Stimulated activated naive B cell treated with anti-CD40 and anti-IgM and Interleukin-4, amounts not matched to agents 10 μg/mL and 1 μg/mL and 100 μg/mL, for 72 hours (primary cell): ENCODE results near the gene FIBP.

Experiments used
- ATAC-seq, 2 donors: fragments of 150-1000 bp; cut with Tn5 transposase; replicated peaks; 2 replicates each; pipeline ENCODE4 v1.10.0; 2021; ENCODE audit warnings: moderate library complexity in 1 of 2
- DNase-seq: peaks from one replicate; pipeline ENCODE4 v3.0.0; 2021
- H3K27ac Mint-ChIP-seq: one replicate; pipeline ENCODE4 v1.8.0; 2022; ENCODE audit warnings: mild to moderate bottlenecking, mixed read lengths
- H3K27me3 Mint-ChIP-seq, 2 donors: one replicate each; pipeline ENCODE4 v1.8.0; 2022; ENCODE audit warnings: mixed read lengths in 2 of 2
- H3K36me3 Mint-ChIP-seq, 2 donors: one replicate each; pipeline ENCODE4 v1.8.0; 2022; ENCODE audit warnings: mixed read lengths in 2 of 2, mild to moderate bottlenecking in 1 of 2
- H3K4me1 Mint-ChIP-seq, 2 donors: one replicate each; pipeline ENCODE4 v1.8.0; 2022; ENCODE audit warnings: mixed read lengths in 2 of 2, mild to moderate bottlenecking in 1 of 2
- H3K4me3 Mint-ChIP-seq, 2 donors: one replicate each; pipeline ENCODE4 v1.8.0; 2022; ENCODE audit warnings: mild to moderate bottlenecking in 2 of 2, mixed read lengths in 2 of 2, moderate library complexity in 1 of 2
- H3K9me3 Mint-ChIP-seq, 2 donors: one replicate each; pipeline ENCODE4 v1.8.0; 2022; ENCODE audit warnings: mixed read lengths in 2 of 2, mild to moderate bottlenecking in 1 of 2

Gene FIBP

GRCh38 chr11:65865550-65866172 is 22.6 kb downstream of the FIBP start:
- no peak overlapping the region for H3K27ac Mint-ChIP-seq
- peaks cover 52 to 53% of the 10 kb centered on the region in 2 donors for H3K36me3 Mint-ChIP-seq
- DNase-seq (no peak), ATAC-seq (no peak)
- no peak overlapping the region for H3K4me3 Mint-ChIP-seq
- H3K9me3 Mint-ChIP-seq: no peaks in the 10 kb centered on the region
- H3K4me1 Mint-ChIP-seq: peaks cover 23 to 29% of the 10 kb centered on the region in 2 donors
- no peaks in the 10 kb centered on the region for H3K27me3 Mint-ChIP-seq

- Mint-ChIP-seq H3K27me3 (no peaks in the 10 kb centered on the region), H3K27ac (no peak overlapping the region), H3K4me1 (peaks cover 22 to 29% of the 10 kb centered on the region in 2 donors), H3K36me3 (peaks cover 55 to 58% of the 10 kb centered on the region in 2 donors), H3K4me3 (no peak overlapping the region), H3K9me3 (no peaks in the 10 kb centered on the region)
- no peak for DNase-seq
- ATAC-seq: no peak
These were observed 23.4 kb downstream of the FIBP start for GRCh38 chr11:65864706-65865471.

GRCh38 chr11:65863889-65864705 is 24.2 kb downstream of the FIBP start:
- no peaks in the 10 kb centered on the region for H3K9me3 Mint-ChIP-seq
- H3K36me3 Mint-ChIP-seq: peaks cover 55 to 60% of the 10 kb centered on the region in 2 donors
- H3K27ac Mint-ChIP-seq: peak overlapping the region; percentile 76
- DNase-seq: no peak
- peaks cover 20 to 33% of the 10 kb centered on the region in 2 donors for H3K4me1 Mint-ChIP-seq
- H3K27me3 Mint-ChIP-seq: no peaks in the 10 kb centered on the region
- H3K4me3 Mint-ChIP-seq: no peak overlapping the region
- ATAC-seq: no peak

- Mint-ChIP-seq H3K4me1 (peaks cover 22 to 37% of the 10 kb centered on the region in 2 donors), H3K4me3 (peak overlapping the region in 1 of 2 donors; percentile 9), H3K27me3 (no peaks in the 10 kb centered on the region), H3K27ac (peak overlapping the region; percentile 71), H3K9me3 (no peaks in the 10 kb centered on the region), H3K36me3 (peaks cover 54 to 55% of the 10 kb centered on the region in 2 donors)
- no peak for ATAC-seq
- DNase-seq: no peak
These were observed 25.1 kb downstream of the FIBP start for GRCh38 chr11:65862941-65863888.

- Mint-ChIP-seq H3K9me3 (no peaks in the 10 kb centered on the region), H3K4me3 (peak overlapping the region in 1 of 2 donors; percentile 19), H3K27me3 (no peaks in the 10 kb centered on the region), H3K27ac (peak overlapping the region; percentile 71), H3K4me1 (peaks cover 22 to 41% of the 10 kb centered on the region in 2 donors), H3K36me3 (peaks cover 48 to 49% of the 10 kb centered on the region in 2 donors)
- DNase-seq: no peak
- no peak for ATAC-seq
These were observed 26.0 kb downstream of the FIBP start for GRCh38 chr11:65862191-65862735.

DNA sequence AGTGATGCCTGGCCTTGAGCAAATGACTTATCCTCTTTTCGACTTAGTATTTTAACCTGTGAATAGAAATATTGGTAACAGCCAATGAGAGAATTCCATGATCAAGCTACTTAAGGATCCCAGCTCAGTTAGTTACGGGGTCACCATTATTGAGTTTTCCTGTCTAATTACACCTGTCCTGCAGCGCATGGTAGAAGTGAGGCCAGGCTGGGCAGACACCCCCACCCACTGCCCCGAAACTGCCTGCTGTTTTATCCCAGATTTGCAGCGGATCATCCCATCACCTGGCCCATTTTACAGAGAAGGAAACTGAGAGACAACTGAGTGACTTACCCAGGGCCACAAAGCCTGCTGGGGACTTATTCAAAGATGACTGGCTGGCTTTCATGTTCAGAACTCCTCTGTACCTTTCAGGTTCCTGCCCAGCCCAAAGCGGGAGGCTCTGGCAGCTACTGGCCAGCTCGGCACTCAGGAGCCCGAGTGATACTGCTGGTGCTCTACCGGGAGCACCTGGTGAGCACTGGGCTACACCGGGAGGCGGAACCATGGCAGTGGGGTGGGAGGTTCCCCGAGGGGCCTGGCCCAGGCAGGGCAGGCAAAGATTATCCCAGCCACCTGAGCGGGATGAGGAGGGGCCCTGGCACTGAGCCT is 26.6 kb downstream of the FIBP start:
- H3K9me3 Mint-ChIP-seq: no peaks in the 10 kb centered on the region
- DNase-seq (no peak), ATAC-seq (no peak)
- peaks cover 48 to 49% of the 10 kb centered on the region in 2 donors for H3K36me3 Mint-ChIP-seq
- no peaks in the 10 kb centered on the region for H3K27me3 Mint-ChIP-seq
- H3K4me1 Mint-ChIP-seq: peaks cover 24 to 45% of the 10 kb centered on the region in 2 donors
- peak overlapping the region; percentile 97 for H3K4me3 Mint-ChIP-seq
- H3K27ac Mint-ChIP-seq: peak overlapping the region; percentile 99

DNA sequence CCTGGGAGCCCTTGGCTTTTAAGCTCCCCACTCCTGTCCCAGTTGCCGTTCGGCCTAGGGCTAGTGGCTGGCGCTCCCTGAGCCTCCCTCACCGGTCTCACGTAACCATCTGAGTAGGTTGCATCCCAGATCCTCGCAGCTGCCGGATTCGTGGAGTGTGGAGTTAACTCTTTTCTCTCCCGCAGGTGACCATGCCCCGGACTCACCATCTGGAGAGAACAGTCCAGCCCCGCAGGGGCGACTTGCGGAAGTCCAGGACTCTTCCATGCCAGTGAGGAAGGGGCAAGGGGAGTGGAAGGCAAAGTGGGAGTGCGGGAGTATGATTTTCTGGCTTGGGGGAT is 27.1 kb downstream of the FIBP start:
- H3K4me1 Mint-ChIP-seq: peaks cover 28 to 50% of the 10 kb centered on the region in 2 donors
- peaks cover 52 to 53% of the 10 kb centered on the region in 2 donors for H3K36me3 Mint-ChIP-seq
- no peaks in the 10 kb centered on the region for H3K9me3 Mint-ChIP-seq
- H3K4me3 Mint-ChIP-seq: peak overlapping the region; percentile 97
- ATAC-seq: no peak
- peak overlapping the region; percentile 99 for H3K27ac Mint-ChIP-seq
- no peak for DNase-seq
- no peaks in the 10 kb centered on the region for H3K27me3 Mint-ChIP-seq

DNA sequence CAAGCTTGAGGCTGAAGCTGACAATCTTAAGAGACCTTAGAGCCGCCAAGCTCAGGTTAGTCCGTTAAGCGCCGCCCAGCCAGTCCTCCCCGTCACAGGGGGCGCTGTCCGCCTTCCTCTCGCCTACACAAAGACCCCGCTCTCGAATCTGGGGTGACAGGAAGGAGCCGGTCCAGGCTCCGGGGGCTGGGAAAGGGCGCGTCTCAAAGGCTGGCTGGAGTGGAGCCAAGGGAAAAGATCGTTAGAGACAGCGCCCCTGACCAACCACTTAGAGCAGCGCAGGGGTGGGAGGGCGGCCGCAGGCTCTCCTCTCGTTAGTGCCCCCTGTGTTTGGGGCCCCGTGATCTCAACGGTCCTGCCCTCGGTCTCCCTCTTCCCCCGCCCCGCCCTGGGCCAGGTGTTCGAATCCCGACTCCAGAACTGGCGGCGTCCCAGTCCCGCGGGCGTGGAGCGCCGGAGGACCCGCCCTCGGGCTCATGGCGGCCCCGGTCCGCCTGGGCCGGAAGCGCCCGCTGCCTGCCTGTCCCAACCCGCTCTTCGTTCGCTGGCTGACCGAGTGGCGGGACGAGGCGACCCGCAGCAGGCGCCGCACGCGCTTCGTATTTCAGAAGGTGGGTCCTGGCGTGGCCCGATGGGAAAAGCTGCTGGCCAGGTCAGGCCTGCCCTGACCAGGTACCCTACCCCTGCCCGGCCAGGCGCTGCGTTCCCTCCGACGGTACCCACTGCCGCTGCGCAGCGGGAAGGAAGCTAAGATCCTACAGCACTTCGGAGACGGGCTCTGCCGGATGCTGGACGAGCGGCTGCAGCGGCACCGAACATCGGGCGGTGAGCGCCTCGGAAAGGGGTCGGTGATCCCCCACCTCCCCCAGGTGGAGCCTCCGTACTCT is 27.8 kb downstream of the FIBP start, which contains the start of gene MUS81:
MUS81 (plus strand) TSS at position 156 of the 887 bp plus-strand sequence; CDS start at position 477, 321 bp downstream.
- Mint-ChIP-seq H3K4me1 (peaks cover 32 to 57% of the 10 kb centered on the region in 2 donors), H3K9me3 (no peaks in the 10 kb centered on the region), H3K36me3 (peaks cover 53 to 54% of the 10 kb centered on the region in 2 donors), H3K4me3 (peak within 1 kb of the TSS; percentile 97), H3K27me3 (no peaks in the 10 kb centered on the region), H3K27ac (peak within 1 kb of the TSS; percentile 99)
- peak; percentile 96 for DNase-seq
- peak; percentile 48 to 49 for ATAC-seq

DNA sequence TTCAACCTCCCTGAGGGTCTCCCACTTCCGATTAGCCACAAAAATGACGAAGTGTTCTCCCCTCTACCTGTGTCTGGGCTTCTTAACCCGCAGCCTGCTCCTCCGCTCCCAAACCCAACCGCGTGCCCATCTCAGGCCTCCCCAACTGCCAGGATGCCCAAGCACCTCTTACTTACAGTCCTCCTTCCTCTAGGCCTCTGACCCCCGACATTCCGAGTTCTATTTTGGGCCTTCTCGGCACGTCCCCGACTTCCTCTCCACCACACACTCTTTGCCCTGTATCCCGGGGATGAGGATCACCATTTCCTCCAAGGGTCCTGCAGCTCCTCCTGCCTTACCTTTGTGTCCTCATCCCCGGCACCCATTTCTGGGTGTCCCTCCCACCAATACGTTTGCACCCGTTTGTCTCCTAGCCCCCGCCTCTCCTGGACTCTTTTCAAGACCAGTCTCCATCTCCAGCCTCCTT is 28.4 kb downstream of the FIBP start:
- Mint-ChIP-seq H3K4me1 (peaks cover 31 to 63% of the 10 kb centered on the region in 2 donors), H3K9me3 (no peaks in the 10 kb centered on the region), H3K27me3 (no peaks in the 10 kb centered on the region), H3K27ac (peak overlapping the region; percentile 99), H3K36me3 (peaks cover 52 to 53% of the 10 kb centered on the region in 2 donors), H3K4me3 (peak overlapping the region; percentile 97)
- DNase-seq (no peak), ATAC-seq (peak in 1 of 2 donors; percentile 1)

GRCh38 chr11:65859095-65859811 is 29.0 kb downstream of the FIBP start:
- H3K4me1 Mint-ChIP-seq: peaks cover 36 to 69% of the 10 kb centered on the region in 2 donors
- no peaks in the 10 kb centered on the region for H3K27me3 Mint-ChIP-seq
- H3K4me3 Mint-ChIP-seq: peak overlapping the region; percentile 97
- ATAC-seq: peak; percentile 66 to 71
- peak overlapping the region; percentile 99 for H3K27ac Mint-ChIP-seq
- H3K36me3 Mint-ChIP-seq: peaks cover 56 to 58% of the 10 kb centered on the region in 2 donors
- peak; percentile 98 for DNase-seq
- no peaks in the 10 kb centered on the region for H3K9me3 Mint-ChIP-seq

DNA sequence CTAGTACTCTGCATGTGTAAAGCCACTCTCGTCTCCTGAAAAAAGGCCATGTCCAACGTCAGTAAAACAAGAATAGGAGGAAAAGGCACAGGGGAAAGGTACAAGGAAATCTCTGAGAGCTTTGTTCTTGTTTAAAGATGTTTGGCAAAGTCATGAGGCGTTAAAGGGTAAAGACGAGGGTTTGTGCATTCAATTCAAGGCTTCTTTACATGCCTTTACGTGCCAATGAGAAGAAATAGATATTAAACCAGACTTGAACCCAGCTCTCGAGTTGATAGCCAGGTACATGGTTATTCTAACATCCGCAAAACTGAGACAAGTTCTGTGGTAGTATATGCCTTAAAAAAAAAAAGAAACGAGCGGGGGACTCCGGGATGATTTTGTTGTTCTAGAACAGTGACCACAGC is 29.6 kb downstream of the FIBP start:
- Mint-ChIP-seq H3K27me3 (no peaks in the 10 kb centered on the region), H3K4me1 (peaks cover 37 to 75% of the 10 kb centered on the region in 2 donors), H3K4me3 (peak overlapping the region; percentile 97), H3K9me3 (no peaks in the 10 kb centered on the region), H3K36me3 (peaks cover 57 to 59% of the 10 kb centered on the region in 2 donors), H3K27ac (peak overlapping the region; percentile 99)
- no peak for DNase-seq
- ATAC-seq: no peak
